Neural crest cell (in vitro differentiated cells): Measurements from ENCODE around the gene TBC1D20. TPM values are rescaled to one million over a fixed set of nuclear protein-coding genes. Genes with fewer than 3 reads are reported as not detected.

Experiments used
- DNase-seq: peaks from one replicate; pipeline ENCODE4 v3.0.0; 2021; ENCODE audit warnings: low read depth, mixed read lengths, low spot score
- H3K27ac Mint-ChIP-seq: one replicate; pipeline ENCODE4 v1.8.0; 2021; ENCODE audit warnings: mild to moderate bottlenecking, mixed read lengths; ENCODE audit not compliant: unreplicated experiment
- H3K27me3 Mint-ChIP-seq: 2 replicates; pipeline ENCODE4 v1.8.0; 2021; ENCODE audit warnings: low read depth, mild to moderate bottlenecking, mixed read lengths
- H3K36me3 Mint-ChIP-seq: 2 replicates; pipeline ENCODE4 v1.8.0; 2021; ENCODE audit warnings: low read depth, mild to moderate bottlenecking, mixed read lengths
- H3K4me1 Mint-ChIP-seq: 2 replicates; pipeline ENCODE4 v1.8.0; 2021; ENCODE audit warnings: mixed read lengths
- H3K4me3 Mint-ChIP-seq: one replicate; pipeline ENCODE4 v1.8.0; 2021; ENCODE audit warnings: mild to moderate bottlenecking, mixed read lengths
- H3K9me3 Mint-ChIP-seq: 2 replicates; pipeline ENCODE4 v1.8.0; 2021; ENCODE audit warnings: mixed read lengths
- CTCF ChIP-seq: fragments of 200-600 bp; sonication (generic); conservative IDR thresholded peaks from 2 replicates; pipeline ENCODE4 v1.5.0; 2021; ENCODE audit warnings: antibody characterized with exemption, mild to moderate bottlenecking
- total RNA-seq: library from RNA; stranded (reverse); gene quantifications from 2 replicates; pipeline ENCODE4 v1.2.1, GENCODE V29; 2021

TBC1D20 gene
- total RNA-seq, 1 donor from 2014 or later: 30.4 TPM

GRCh38 chr20:472137-472846, 10.0 kb upstream of the TBC1D20 start:
- no peak for TF ChIP-seq CTCF
- Mint-ChIP-seq H3K4me1 (no peaks in the 10 kb centered on the region), H3K4me3 (peak overlapping the region; percentile 31), H3K27ac (no peak overlapping the region), H3K9me3 (peaks cover 37% of the 10 kb centered on the region), H3K27me3 (peaks cover 12% of the 10 kb centered on the region), H3K36me3 (peaks cover 56% of the 10 kb centered on the region)
- no peak for DNase-seq

- Mint-ChIP-seq H3K4me3 (no peak overlapping the region), H3K36me3 (peaks cover 53% of the 10 kb centered on the region), H3K9me3 (peaks cover 44% of the 10 kb centered on the region), H3K27ac (no peak overlapping the region), H3K27me3 (peaks cover 15% of the 10 kb centered on the region), H3K4me1 (no peaks in the 10 kb centered on the region)
- no peak for DNase-seq
- TF ChIP-seq CTCF: no peak
Observed at GRCh38 chr20:469746-470490, 7.6 kb upstream of the TBC1D20 start.

- peaks cover 41% of the 10 kb centered on the region for H3K9me3 Mint-ChIP-seq
- H3K27ac Mint-ChIP-seq: no peak overlapping the region
- no peak overlapping the region for H3K4me3 Mint-ChIP-seq
- peaks cover 5% of the 10 kb centered on the region for H3K4me1 Mint-ChIP-seq
- H3K27me3 Mint-ChIP-seq: peaks cover 15% of the 10 kb centered on the region
- DNase-seq: no peak
- H3K36me3 Mint-ChIP-seq: peaks cover 35% of the 10 kb centered on the region
- no peak for TF ChIP-seq CTCF
Observed at GRCh38 chr20:467755-468154, 5.4 kb upstream of the TBC1D20 start.

- Mint-ChIP-seq H3K36me3 (no peaks in the 10 kb centered on the region), H3K9me3 (peaks cover 2% of the 10 kb centered on the region), H3K27me3 (no peaks in the 10 kb centered on the region), H3K4me3 (peak overlapping the region; percentile 98), H3K27ac (peak overlapping the region; percentile 94), H3K4me1 (peaks cover 45% of the 10 kb centered on the region)
- DNase-seq: peak; percentile 33
- TF ChIP-seq CTCF: no peak
Observed at GRCh38 chr20:461254-462198, 807 bp downstream of the TBC1D20 start.

GRCh38 chr20:460707-461106, 1.6 kb downstream of the TBC1D20 start:
- no peaks in the 10 kb centered on the region for H3K27me3 Mint-ChIP-seq
- H3K27ac Mint-ChIP-seq: peak overlapping the region; percentile 6
- no peaks in the 10 kb centered on the region for H3K36me3 Mint-ChIP-seq
- no peaks in the 10 kb centered on the region for H3K9me3 Mint-ChIP-seq
- no peak for TF ChIP-seq CTCF
- H3K4me1 Mint-ChIP-seq: peaks cover 45% of the 10 kb centered on the region
- DNase-seq: no peak
- peak overlapping the region; percentile 86 for H3K4me3 Mint-ChIP-seq
